ENCODE measurements around the gene NXF2B.
"Not testable (repeated sequence)": the region's sequence is repeated elsewhere in the genome, so short reads cannot be mapped to it uniquely, and the experiment has no call there.

The NXF2B gene

GRCh38 chrX:102439908-102440307 lies at the start of gene NXF2B:
TSS of gene NXF2B (minus strand) at chrX:102440008. CDS start at chrX:102380036, 59,972 bp downstream.
- not testable (repeated sequence) for DNase-seq (ENCODE audit: low read depth)

- DNase-seq (ENCODE audit: low read depth), result not testable (repeated sequence)
Observed at GRCh38 chrX:102478765-102479164, 39.0 kb upstream of the NXF2B start.

GRCh38 chrX:102471762-102472220 lies 32.0 kb upstream of the NXF2B start, which contains the start of gene TCP11X2:
TSS of gene TCP11X2 (minus strand) at chrX:102471812.
- DNase-seq (ENCODE audit: low read depth), result not testable (repeated sequence)

- not testable (repeated sequence) for DNase-seq (ENCODE audit: low read depth)
Observed at GRCh38 chrX:102470215-102470614, 30.4 kb upstream of the NXF2B start.

GRCh38 chrX:102458615-102459014 lies 18.8 kb upstream of the NXF2B start:
- DNase-seq (ENCODE audit: low read depth), result not testable (repeated sequence)

- not testable (repeated sequence) for DNase-seq (ENCODE audit: low read depth)
Observed at GRCh38 chrX:102414493-102414892, 25.3 kb downstream of the NXF2B start.

GRCh38 chrX:102345916-102346315 lies 93.9 kb downstream of the NXF2B start:
- peak; percentile 18 for DNase-seq (ENCODE audit: low read depth)

- no peak for DNase-seq (ENCODE audit: low read depth)
Observed at GRCh38 chrX:102341867-102342266, 97.9 kb downstream of the NXF2B start.

- DNase-seq (ENCODE audit: low read depth), result no peak
Observed at GRCh38 chrX:102339312-102340298, 100.2 kb downstream of the NXF2B start.

- no peak for DNase-seq (ENCODE audit: low read depth)
Observed at GRCh38 chrX:102338162-102338561, 101.6 kb downstream of the NXF2B start.
